Activated CD8-positive, alpha-beta T cell treated with anti-CD3 and anti-CD28 coated beads for 36 hours (primary cell): Measurements from ENCODE around the gene SLC2A13. TPM values are rescaled to one million over a fixed set of nuclear protein-coding genes. Genes with fewer than 3 reads are reported as not detected.

Source experiments
- ATAC-seq: fragments of 200-7000 bp; cut with Tn5 transposase; one replicate; pipeline ENCODE4 v1.10.0; 2021; ENCODE audit warnings: mild to moderate bottlenecking, moderate library complexity
- CTCF ChIA-PET: fragments of 350-600 bp; sonication (Branson Sonifier 250); formaldehyde crosslinking; loops from one replicate; lab custom pipeline; 2021; ENCODE audit warnings: antibody characterized with exemption; lab: Charles Lee
- POLR2A ChIA-PET: fragments of 350-600 bp; sonication (Branson Sonifier 250); formaldehyde crosslinking; loops from one replicate; lab custom pipeline; 2021; ENCODE audit warnings: antibody characterized with exemption; lab: Charles Lee
- DNase-seq: peaks from one replicate; pipeline ENCODE4 v3.0.0-alpha.2; 2020
- H3K27ac Mint-ChIP-seq: one replicate; pipeline ENCODE4 v1.8.0; 2021; ENCODE audit warnings: mild to moderate bottlenecking, mixed read lengths
- H3K27me3 Mint-ChIP-seq: one replicate; pipeline ENCODE4 v1.8.0; 2021; ENCODE audit warnings: mixed read lengths
- H3K36me3 Mint-ChIP-seq: one replicate; pipeline ENCODE4 v1.8.0; 2021; ENCODE audit warnings: low read depth, mixed read lengths
- H3K4me1 Mint-ChIP-seq: one replicate; pipeline ENCODE4 v1.8.0; 2021; ENCODE audit warnings: low read depth, mixed read lengths
- H3K4me3 Mint-ChIP-seq: one replicate; pipeline ENCODE4 v1.8.0; 2021; ENCODE audit warnings: mild to moderate bottlenecking, moderate library complexity, mixed read lengths
- H3K9me3 Mint-ChIP-seq: one replicate; pipeline ENCODE4 v1.8.0; 2021; ENCODE audit warnings: mixed read lengths
- CTCF ChIP-seq: fragments of 200-600 bp; IDR thresholded peaks from one replicate; pipeline ENCODE4 v1.8.0; 2022; ENCODE audit warnings: antibody characterized with exemption, mild to moderate bottlenecking
- intact Hi-C: fragments of 100-400 bp; cut with micrococcal nuclease; formaldehyde crosslinking; loops from one replicate; pipeline ENCODE4 v1.10.0; 2022
- total RNA-seq, 2 experiments: library from RNA; stranded (reverse); gene quantifications; one replicate each; pipeline ENCODE4 v1.2.3, GENCODE V29; 2021

SLC2A13 gene
- total RNA-seq, 2 experiments from 2014 or later = 9.0 to 9.3 TPM

GRCh38 chr12:40122842-40123241 lies 17.0 kb upstream of the SLC2A13 start:
- peaks cover 3% of the 10 kb centered on the region for H3K4me1 Mint-ChIP-seq
- intact Hi-C loops = no loop called here
- H3K27ac Mint-ChIP-seq = no peak overlapping the region
- no peak for TF ChIP-seq CTCF
- H3K9me3 Mint-ChIP-seq = no peaks in the 10 kb centered on the region
- no peak for ATAC-seq
- H3K27me3 Mint-ChIP-seq = peaks cover 15% of the 10 kb centered on the region
- POLR2A ChIA-PET = no interaction called here
- H3K36me3 Mint-ChIP-seq = no peaks in the 10 kb centered on the region
- no peak overlapping the region for H3K4me3 Mint-ChIP-seq
- no peak for DNase-seq
- CTCF ChIA-PET = interaction anchor here (0.7 to 1.7 kb wide), 3 partner anchors 11 to 30 kb away, joined by 3 to 9 read pairs (median 4); no protein-coding TSS in a partner anchor

- no peaks in the 10 kb centered on the region for H3K36me3 Mint-ChIP-seq
- no peaks in the 10 kb centered on the region for H3K9me3 Mint-ChIP-seq
- no peak overlapping the region for H3K4me3 Mint-ChIP-seq
- intact Hi-C loops = no loop called here
- POLR2A ChIA-PET = no interaction called here
- CTCF ChIA-PET = interaction anchor here (0.6 to 3.2 kb wide), 4 partner anchors 11 to 357 kb away, joined by 3 to 40 read pairs (median 11); partner anchors contain the start of gene SLC2A13
- peaks cover 15% of the 10 kb centered on the region for H3K27me3 Mint-ChIP-seq
- no peak overlapping the region for H3K27ac Mint-ChIP-seq
- no peak for TF ChIP-seq CTCF
- peak; percentile 27 for ATAC-seq
- peaks cover 15% of the 10 kb centered on the region for H3K4me1 Mint-ChIP-seq
- no peak for DNase-seq
Observed at GRCh38 chr12:40117818-40118217, 11.9 kb upstream of the SLC2A13 start.

- intact Hi-C loops = no loop called here
- ChIA-PET POLR2A (no interaction called here), CTCF (interaction anchor here (1.2 to 1.4 kb wide), 2 partner anchors 26 to 99 kb away, joined by 3 to 6 read pairs; no protein-coding TSS in a partner anchor)
- Mint-ChIP-seq H3K4me3 (no peak overlapping the region), H3K4me1 (peaks cover 18% of the 10 kb centered on the region), H3K9me3 (no peaks in the 10 kb centered on the region), H3K36me3 (no peaks in the 10 kb centered on the region), H3K27me3 (peaks cover 6% of the 10 kb centered on the region), H3K27ac (no peak overlapping the region)
- no peak for DNase-seq
- ATAC-seq = no peak
- TF ChIP-seq CTCF = no peak
Observed at GRCh38 chr12:40110586-40110985, 4.7 kb upstream of the SLC2A13 start.

- Mint-ChIP-seq H3K36me3 (peaks cover 2% of the 10 kb centered on the region), H3K27ac (no peak overlapping the region), H3K9me3 (no peaks in the 10 kb centered on the region), H3K4me1 (peaks cover 33% of the 10 kb centered on the region), H3K27me3 (peaks cover 6% of the 10 kb centered on the region), H3K4me3 (peak overlapping the region; percentile 68)
- peak; percentile 41 for TF ChIP-seq CTCF
- ChIA-PET CTCF (interaction anchor here (0.7 to 8.2 kb wide), 14 partner anchors 10 to 1851 kb away, joined by 3 to 83 read pairs (median 7); no protein-coding TSS in a partner anchor), POLR2A (interaction anchor here (0.6 kb wide), 1 partner anchor 99 kb away, joined by 4 read pairs; no protein-coding TSS in a partner anchor)
- no peak for ATAC-seq
- intact Hi-C loops = loop anchor here (1.0 to 2.0 kb wide), 2 partner anchors 97 to 343 kb away; no protein-coding TSS in a partner anchor
- DNase-seq = peak; percentile 42
Observed at GRCh38 chr12:40107803-40108620, 2.1 kb upstream of the SLC2A13 start.
